Natural killer cell (primary cell): Measurements from ENCODE around the gene AHNAK2. TPM values are rescaled to one million over a fixed set of nuclear protein-coding genes. Genes with fewer than 3 reads are reported as not detected.
A peak's percentile ranks its signal among the peaks of the same experiment; 100 is the strongest.

Source experiments
- ATAC-seq, 3 donors: fragments of 150-1000 bp in 2 of 3; fragments of 200-7000 bp in 1 of 3; cut with Tn5 transposase; 1 replicate in 1 of 3; 2 replicates in 2 of 3; pipeline ENCODE4 v1.10.0; 2021; ENCODE audit warnings: mild to moderate bottlenecking in 2 of 3, moderate library complexity in 2 of 3
- DNase-seq, 2 donors: peaks; one replicate each; pipeline versions ENCODE4 v3.0.0 to v3.0.0-alpha.2; 2013 to 2021; ENCODE audit warnings: mixed read lengths in 1 of 2
- H3K27ac ChIP-seq: one replicate; pipeline ENCODE4 v1.5.1; 2013; ENCODE audit warnings: mild to moderate bottlenecking, low read length
- H3K27me3 ChIP-seq: one replicate; pipeline ENCODE4 v1.6.1; 2013; ENCODE audit warnings: low read length; ENCODE audit not compliant: control insufficient read depth, insufficient read depth
- H3K36me3 ChIP-seq: one replicate; pipeline ENCODE4 v1.6.1; 2013; ENCODE audit warnings: low read length; ENCODE audit not compliant: control insufficient read depth, insufficient read depth
- H3K4me1 ChIP-seq: one replicate; pipeline ENCODE4 v1.6.1; 2013; ENCODE audit warnings: low read length; ENCODE audit not compliant: control insufficient read depth, insufficient read depth
- H3K4me3 ChIP-seq: one replicate; pipeline ENCODE4 v1.5.1; 2013; ENCODE audit warnings: low read length
- H3K9me3 ChIP-seq: one replicate; pipeline ENCODE4 v1.6.1; 2013; ENCODE audit warnings: low read length; ENCODE audit not compliant: control insufficient read depth, insufficient read depth
- H3K27ac Mint-ChIP-seq, 2 donors: one replicate each; pipeline ENCODE4 v1.8.0; 2022; ENCODE audit warnings: mild to moderate bottlenecking in 2 of 2, mixed read lengths in 2 of 2, moderate library complexity in 1 of 2
- H3K27me3 Mint-ChIP-seq, 2 donors: one replicate each; pipeline ENCODE4 v1.8.0; 2022; ENCODE audit warnings: low read depth in 2 of 2, mixed read lengths in 2 of 2
- H3K36me3 Mint-ChIP-seq: one replicate; pipeline ENCODE4 v1.8.0; 2022; ENCODE audit warnings: mixed read lengths
- H3K4me1 Mint-ChIP-seq, 2 donors: one replicate each; pipeline ENCODE4 v1.8.0; 2022; ENCODE audit warnings: mixed read lengths in 2 of 2
- H3K4me3 Mint-ChIP-seq: one replicate; pipeline ENCODE4 v1.8.0; 2022; ENCODE audit warnings: mild to moderate bottlenecking, moderate library complexity, mixed read lengths
- H3K9me3 Mint-ChIP-seq, 2 donors: one replicate each; pipeline ENCODE4 v1.8.0; 2022; ENCODE audit warnings: mixed read lengths in 2 of 2
- WGBS: methylation state at CpG from one replicate; pipeline ENCODE4 v1.1.7; 2013; ENCODE audit warnings: missing lambda C conversion rate; ENCODE audit not compliant: insufficient coverage; 5-methylcytosine and 5-hydroxymethylcytosine counted together
- intact Hi-C: fragments of 100-400 bp; cut with micrococcal nuclease; formaldehyde crosslinking; loops from one replicate; pipeline ENCODE4 v1.14.2; 2022
- total RNA-seq, 4 donors: library from RNA; stranded (reverse); fragments of 120-200 nt in 1 of 4; gene quantifications; one replicate each; pipeline versions ENCODE4 v1.2.3 to v1.2.4, GENCODE V29; 2013 to 2022
- TF ChIP-seq, protein P1 (sequence below): fragments of 200-600 bp; IDR thresholded peaks from one replicate; pipeline ENCODE4 v1.8.0; 2022; ENCODE audit warnings: antibody characterized with exemption

AHNAK2 gene
- total RNA-seq, 3 donors from 2014 or later (not counting 1 experiment from before 2014, with no cell fraction given) = 0.05 TPM; not detected in 2

GRCh38 chr14:104977008-104977680 is 1.0 kb downstream of the AHNAK2 start:
- 77% methylated on average over 11 of the region's 11 CpGs for WGBS
- Mint-ChIP-seq H3K27me3 (peaks cover 8 to 22% of the 10 kb centered on the region in 2 donors), H3K9me3 (no peaks in the 10 kb centered on the region), H3K4me3 (peak overlapping the region; percentile 82), H3K36me3 (no peaks in the 10 kb centered on the region), H3K27ac (no peak overlapping the region), H3K4me1 (peaks cover 11 to 24% of the 10 kb centered on the region in 2 donors)
- TF ChIP-seq, protein P1, sequence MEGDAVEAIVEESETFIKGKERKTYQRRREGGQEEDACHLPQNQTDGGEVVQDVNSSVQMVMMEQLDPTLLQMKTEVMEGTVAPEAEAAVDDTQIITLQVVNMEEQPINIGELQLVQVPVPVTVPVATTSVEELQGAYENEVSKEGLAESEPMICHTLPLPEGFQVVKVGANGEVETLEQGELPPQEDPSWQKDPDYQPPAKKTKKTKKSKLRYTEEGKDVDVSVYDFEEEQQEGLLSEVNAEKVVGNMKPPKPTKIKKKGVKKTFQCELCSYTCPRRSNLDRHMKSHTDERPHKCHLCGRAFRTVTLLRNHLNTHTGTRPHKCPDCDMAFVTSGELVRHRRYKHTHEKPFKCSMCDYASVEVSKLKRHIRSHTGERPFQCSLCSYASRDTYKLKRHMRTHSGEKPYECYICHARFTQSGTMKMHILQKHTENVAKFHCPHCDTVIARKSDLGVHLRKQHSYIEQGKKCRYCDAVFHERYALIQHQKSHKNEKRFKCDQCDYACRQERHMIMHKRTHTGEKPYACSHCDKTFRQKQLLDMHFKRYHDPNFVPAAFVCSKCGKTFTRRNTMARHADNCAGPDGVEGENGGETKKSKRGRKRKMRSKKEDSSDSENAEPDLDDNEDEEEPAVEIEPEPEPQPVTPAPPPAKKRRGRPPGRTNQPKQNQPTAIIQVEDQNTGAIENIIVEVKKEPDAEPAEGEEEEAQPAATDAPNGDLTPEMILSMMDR = no peak
- Histone ChIP-seq H3K9me3 (no peaks in the 10 kb centered on the region), H3K4me1 (peaks cover 15% of the 10 kb centered on the region), H3K4me3 (no peak overlapping the region), H3K36me3 (no peaks in the 10 kb centered on the region), H3K27ac (no peak overlapping the region), H3K27me3 (peaks cover 15% of the 10 kb centered on the region)
- intact Hi-C loops = loop anchor here (10.0 kb wide), 1 partner anchor 378 kb away; no protein-coding TSS in a partner anchor
- ATAC-seq = no peak
- no peak for DNase-seq

DNA sequence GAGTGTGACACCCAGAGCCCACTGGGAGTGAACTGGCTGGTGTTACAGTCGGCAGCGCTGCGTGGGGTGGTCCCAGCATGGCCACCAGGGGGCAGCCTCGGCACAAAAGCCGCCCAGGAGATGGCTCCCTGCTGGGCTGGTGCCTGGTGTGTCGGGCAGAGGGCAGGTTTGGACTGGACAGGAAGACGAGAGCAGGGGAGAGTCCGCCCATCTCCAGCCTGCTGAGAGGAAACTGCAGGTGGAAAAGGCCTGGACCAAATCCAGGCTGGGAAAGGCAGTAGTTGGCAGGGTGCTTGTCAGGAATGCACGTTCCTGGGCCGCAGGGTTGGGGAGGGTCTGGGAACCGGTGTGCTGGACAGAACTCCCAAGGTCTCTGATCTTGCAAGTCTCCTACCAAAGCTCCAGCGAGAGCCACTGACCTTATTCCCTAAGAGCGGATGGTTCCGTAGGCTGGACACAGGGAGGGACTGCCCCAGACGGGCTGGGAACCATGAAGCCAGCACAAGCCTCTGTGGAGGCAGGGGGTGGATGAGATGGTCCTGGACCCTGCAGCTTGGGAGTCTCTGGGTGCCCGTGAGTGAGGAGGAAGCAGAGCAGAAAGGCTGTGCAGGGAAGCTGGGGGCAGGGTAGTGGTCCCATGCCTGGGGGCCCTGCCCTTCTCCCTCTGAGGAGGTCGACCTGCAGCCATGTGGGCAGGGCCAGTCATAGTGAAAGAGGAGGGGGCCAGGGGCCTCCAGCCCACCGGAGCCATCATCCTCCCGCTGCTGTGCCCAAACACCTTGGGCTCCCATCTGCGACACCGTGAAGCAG is 1.8 kb downstream of the AHNAK2 start:
- Histone ChIP-seq H3K4me1 (peaks cover 15% of the 10 kb centered on the region), H3K27ac (no peak overlapping the region), H3K4me3 (no peak overlapping the region), H3K36me3 (no peaks in the 10 kb centered on the region), H3K9me3 (no peaks in the 10 kb centered on the region), H3K27me3 (peaks cover 15% of the 10 kb centered on the region)
- DNase-seq = peak; percentile 88 to 92
- intact Hi-C loops = loop anchor here (1.0 to 10.0 kb wide), 2 partner anchors 69 to 378 kb away; no protein-coding TSS in a partner anchor
- H3K4me3 Mint-ChIP-seq = peak overlapping the region; percentile 85
- H3K9me3 Mint-ChIP-seq = no peaks in the 10 kb centered on the region
- no peaks in the 10 kb centered on the region for H3K36me3 Mint-ChIP-seq
- H3K27ac Mint-ChIP-seq = peak overlapping the region in 1 of 2 donors; percentile 35
- TF ChIP-seq, protein P1 = peak; percentile 95
- H3K27me3 Mint-ChIP-seq = peaks cover 8 to 22% of the 10 kb centered on the region in 2 donors
- H3K4me1 Mint-ChIP-seq = peaks cover 11 to 24% of the 10 kb centered on the region in 2 donors
- ATAC-seq = peak; percentile 84 to 91 (median 84)
- 46% methylated on average over 21 of the region's 21 CpGs for WGBS

DNA sequence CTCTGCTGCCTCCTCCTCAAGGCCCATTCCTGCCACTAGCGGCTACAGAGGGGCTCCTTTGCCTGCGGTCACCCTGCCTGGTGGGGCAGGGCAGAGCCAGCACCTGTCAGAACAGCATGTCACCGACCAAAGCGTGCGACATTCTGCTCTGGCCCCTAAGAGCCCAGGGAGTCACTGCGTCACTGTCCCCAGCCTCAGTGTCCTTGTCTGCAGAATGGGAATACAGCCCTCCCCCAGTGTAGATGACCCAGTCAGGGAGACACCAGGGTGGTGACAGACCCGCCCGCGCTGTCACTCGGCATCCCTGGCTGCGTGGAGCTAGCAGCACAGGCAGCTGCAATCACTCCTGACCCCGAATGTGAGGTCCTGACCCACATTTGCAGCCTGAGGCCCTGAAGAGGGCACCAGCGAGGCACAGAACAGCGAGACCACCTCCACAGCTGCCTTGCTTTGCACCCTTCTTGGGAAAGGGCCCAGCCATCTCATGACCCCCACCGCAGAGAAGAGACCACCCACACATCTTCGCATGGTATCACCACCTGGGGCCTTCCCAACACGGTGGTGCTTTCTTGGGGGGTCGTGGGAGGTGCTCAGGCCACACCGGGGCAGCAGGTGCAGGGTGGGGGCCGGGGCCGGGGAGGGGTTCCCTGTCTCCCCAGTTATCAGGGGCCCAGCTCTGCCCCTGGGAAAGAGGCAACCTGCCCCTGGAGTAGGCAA is 2.5 kb downstream of the AHNAK2 start:
- no peaks in the 10 kb centered on the region for H3K9me3 Mint-ChIP-seq
- Histone ChIP-seq H3K4me1 (peaks cover 15% of the 10 kb centered on the region), H3K4me3 (no peak overlapping the region), H3K27me3 (peaks cover 15% of the 10 kb centered on the region), H3K27ac (no peak overlapping the region), H3K36me3 (no peaks in the 10 kb centered on the region), H3K9me3 (no peaks in the 10 kb centered on the region)
- ATAC-seq (peak in 1 of 3 donors; percentile 12), DNase-seq (peak in 1 of 2 donors; percentile 49)
- intact Hi-C loops = loop anchor here (1.0 to 10.0 kb wide), 2 partner anchors 70 to 379 kb away; no protein-coding TSS in a partner anchor
- no peaks in the 10 kb centered on the region for H3K36me3 Mint-ChIP-seq
- TF ChIP-seq, protein P1 = no peak
- H3K27me3 Mint-ChIP-seq = peaks cover 8 to 22% of the 10 kb centered on the region in 2 donors
- 51% methylated on average over 21 of the region's 21 CpGs for WGBS
- H3K27ac Mint-ChIP-seq = peak overlapping the region in 1 of 2 donors; percentile 35
- H3K4me3 Mint-ChIP-seq = no peak overlapping the region
- peaks cover 11 to 24% of the 10 kb centered on the region in 2 donors for H3K4me1 Mint-ChIP-seq
